GM18868 (cell line): ENCODE results near the gene PIH1D2.
"Not testable (repeated sequence)": the region's sequence is repeated elsewhere in the genome, so short reads cannot be mapped to it uniquely, and the experiment has no call there.

Experiments used
- ATAC-seq: cut with Tn5 transposase; IDR thresholded peaks from one replicate; pipeline ENCODE4 v1.9.1; 2021; ENCODE audit warnings: mild to moderate bottlenecking, moderate library complexity; ENCODE audit not compliant: unreplicated experiment

PIH1D2 gene, protein sequence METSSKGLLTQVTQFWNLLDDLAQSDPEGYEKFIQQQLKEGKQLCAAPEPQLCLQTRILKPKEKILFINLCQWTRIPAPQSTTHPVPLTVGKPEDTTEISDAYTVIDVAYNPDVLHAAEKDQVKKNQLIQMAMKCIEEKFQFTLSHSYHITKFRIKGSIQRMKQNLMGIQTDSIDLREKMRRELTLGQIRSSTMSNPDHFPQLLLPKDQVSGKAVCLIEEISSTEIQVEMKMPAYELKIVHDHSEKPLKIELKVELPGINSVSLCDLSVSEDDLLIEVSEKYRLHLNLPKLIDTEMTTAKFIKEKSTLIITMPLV

GRCh38 chr11:112073941-112074811 is at the start of gene PIH1D2, which contains the start of gene NKAPD1:
Gene PIH1D2 (minus strand): TSS chr11:112074017. CDS start chr11:112073174, 843 bp downstream.
Gene NKAPD1 (plus strand): TSS chr11:112074299. CDS start chr11:112075575, 1,276 bp downstream.
- peak; percentile 86 for ATAC-seq

- ATAC-seq, result no peak
Observed at GRCh38 chr11:112123129-112123528, 49.3 kb upstream of the PIH1D2 start.

GRCh38 chr11:112121981-112122615 is 48.3 kb upstream of the PIH1D2 start:
- ATAC-seq, result no peak

- no peak for ATAC-seq
Observed at GRCh38 chr11:112118176-112118575, 44.4 kb upstream of the PIH1D2 start.

- ATAC-seq, result no peak
Observed at GRCh38 chr11:112115386-112115785, 41.6 kb upstream of the PIH1D2 start.

GRCh38 chr11:112114460-112114859 is 40.6 kb upstream of the PIH1D2 start:
- ATAC-seq, result no peak

GRCh38 chr11:112113539-112114457 is 40.0 kb upstream of the PIH1D2 start:
- ATAC-seq, result no peak

DNA sequence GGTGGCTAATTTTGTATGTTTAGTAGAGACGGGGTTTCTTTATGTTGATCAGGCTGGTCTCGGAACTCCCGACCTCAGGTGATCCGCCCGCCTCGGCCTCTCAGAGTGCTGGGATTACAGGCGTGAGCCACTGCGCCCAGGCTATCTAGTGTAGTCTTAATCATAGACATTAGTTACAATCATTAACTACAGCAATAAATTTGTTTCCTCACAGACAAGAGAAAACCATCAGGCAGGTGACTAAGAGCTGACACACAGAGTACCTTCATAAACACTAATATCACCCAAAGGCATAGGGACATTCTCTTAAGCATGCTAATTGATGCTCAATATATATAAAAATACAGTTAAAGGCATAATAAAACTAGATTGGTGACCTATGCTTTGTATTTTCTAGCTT is 32.3 kb upstream of the PIH1D2 start:
- ATAC-seq, result no peak

DNA sequence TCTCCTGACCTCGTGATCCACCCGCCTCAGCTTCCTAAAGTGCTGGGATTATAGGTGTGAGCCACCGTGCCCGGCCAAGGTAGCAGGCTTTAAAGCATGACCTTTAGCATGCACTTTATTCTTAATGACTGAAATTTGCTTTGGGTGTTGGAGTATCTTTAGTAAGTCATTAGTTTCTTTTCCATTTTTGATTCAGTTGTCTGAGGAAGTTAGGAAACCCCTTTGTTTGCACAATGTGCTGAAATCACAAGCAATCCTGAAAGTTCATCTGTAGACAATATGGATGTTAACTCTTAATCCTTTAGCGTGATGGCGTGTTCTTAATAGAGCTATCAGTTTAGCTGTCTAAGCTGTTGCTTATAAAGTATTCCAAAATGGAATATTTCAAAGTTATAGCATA is 29.6 kb upstream of the PIH1D2 start:
- ATAC-seq, result no peak

DNA sequence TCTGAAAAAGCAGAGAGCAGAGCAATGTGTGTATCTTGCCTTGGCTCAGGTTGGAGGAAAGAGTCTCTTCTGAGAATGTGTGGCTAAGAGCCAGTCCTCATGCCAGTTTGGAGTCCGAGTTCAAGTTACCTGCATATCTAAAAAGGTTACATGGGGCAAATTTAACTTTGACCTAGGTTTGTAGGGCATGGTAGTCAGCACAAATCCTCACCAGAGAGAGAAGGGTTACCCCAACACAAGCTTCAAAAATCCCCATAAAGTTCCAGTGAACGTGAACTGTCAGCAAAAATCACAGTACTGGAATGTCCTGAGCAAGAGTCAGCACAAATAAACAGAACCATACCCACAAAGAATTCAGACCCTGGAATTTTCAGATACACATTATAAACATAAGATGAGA is 26.6 kb upstream of the PIH1D2 start:
- no peak for ATAC-seq

- ATAC-seq, result no peak
Observed at GRCh38 chr11:112097734-112098528, 24.1 kb upstream of the PIH1D2 start.

DNA sequence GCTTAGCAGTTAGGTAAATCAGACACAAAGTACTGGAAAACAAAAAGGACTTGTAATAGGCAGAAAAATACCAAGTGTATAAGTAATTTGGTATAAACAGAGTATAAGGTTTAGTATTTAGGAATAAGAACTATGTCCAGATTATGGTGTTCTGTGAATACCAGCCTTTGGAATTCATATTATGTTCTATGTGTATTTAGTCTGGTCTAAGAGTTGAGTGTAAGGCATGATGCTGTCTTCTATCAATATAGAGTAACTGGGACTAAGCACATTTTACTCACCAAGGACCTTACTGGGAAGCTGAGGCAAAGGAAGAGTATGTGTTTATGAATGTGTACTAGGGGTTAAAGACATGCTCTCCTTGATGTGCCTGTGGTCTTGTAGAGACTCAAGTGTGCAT is 22.4 kb upstream of the PIH1D2 start:
- ATAC-seq, result no peak

- not testable (repeated sequence) for ATAC-seq
Observed at GRCh38 chr11:112095302-112095701, 21.5 kb upstream of the PIH1D2 start.

- no peak for ATAC-seq
Observed at GRCh38 chr11:112087212-112087611, 13.4 kb upstream of the PIH1D2 start.

- peak; percentile 89 for ATAC-seq
Observed at GRCh38 chr11:112086422-112087191, 12.8 kb upstream of the PIH1D2 start, which contains the start of the genes SDHD and TIMM8B. Gene SDHD (plus strand): TSS chr11:112086873. CDS start chr11:112086908, 35 bp downstream. Gene TIMM8B (minus strand): TSS chr11:112086756. CDS start chr11:112086723, 33 bp downstream.

- peak; percentile 32 for ATAC-seq
Observed at GRCh38 chr11:112085822-112086421, 12.1 kb upstream of the PIH1D2 start.

- no peak for ATAC-seq
Observed at GRCh38 chr11:112082729-112083128, 8.9 kb upstream of the PIH1D2 start.

- ATAC-seq, result no peak
Observed at GRCh38 chr11:112062923-112063322, 10.9 kb downstream of the PIH1D2 start.
